A549 treated with RU486 at 1 μM for 4 hours (cell line): Measurements from ENCODE around the gene SMIM11. TPM values are rescaled to one million over a fixed set of nuclear protein-coding genes. Genes with fewer than 3 reads are reported as not detected.

Source experiments
- total RNA-seq: library from RNA; stranded (reverse); fragments of 200-300 nt; extraction: Qiagen RNA extraction; gene quantifications from 5 replicates; pipeline ENCODE4 v1.2.3, GENCODE V29; 2022; ENCODE audit warnings: low read depth

The SMIM11 gene
- 4.4 to 19.3 TPM (median 9.8 TPM) in 5 replicates for total RNA-seq

GRCh38 chr21:34374940-34375618, at the start of gene SMIM11:
Gene SMIM11 (plus strand): TSS chr21:34375507. CDS start chr21:34379505, 3,998 bp downstream.

GRCh38 chr21:34363733-34364132, 11.6 kb upstream of the SMIM11 start, which contains the start of gene KCNE2:
Gene KCNE2 (plus strand): TSS chr21:34364006. CDS start chr21:34370479, 6,473 bp downstream.

DNA sequence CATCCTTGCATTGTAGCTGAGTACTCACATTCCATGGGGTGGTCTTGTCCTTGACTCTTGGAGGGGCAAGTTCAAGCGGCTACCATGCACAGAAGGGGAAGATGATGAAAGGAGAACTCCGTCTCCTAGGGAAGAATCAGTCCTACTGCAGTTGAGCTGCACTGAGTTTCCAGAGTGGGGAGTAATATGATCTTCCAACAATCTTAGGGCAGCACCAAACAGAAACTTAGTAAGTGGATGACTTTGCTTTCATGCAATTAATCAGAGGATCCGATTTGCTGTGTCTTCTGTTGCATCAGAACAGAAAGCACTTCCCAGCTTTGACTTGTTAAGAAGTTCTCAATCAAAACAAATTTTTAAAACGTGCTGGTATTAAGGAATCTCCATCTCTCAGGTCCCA, 48.5 kb downstream of the SMIM11 start, which contains the start of gene SMIM34:
SMIM34 (minus strand) TSS at position 147 of the 400 bp plus-strand sequence; CDS start at position 35, 112 bp downstream.

Other genes starting within 250 kb of the SMIM11 start
- not detected in 5 replicates for gene KCNE2, start 11.5 kb upstream of the SMIM11 start, total RNA-seq
- not detected in 5 replicates for gene SMIM34, start 48.4 kb downstream of the SMIM11 start, total RNA-seq
- gene KCNE1, start 136.7 kb downstream of the SMIM11 start, total RNA-seq: not detected in 5 replicates
- 7.4 to 12.4 TPM (median 11.3 TPM) in 5 replicates for gene RCAN1, start 239.6 kb downstream of the SMIM11 start, total RNA-seq